GM12878 (cell line): Measurements from ENCODE around the gene BAZ1B. TPM values are rescaled to one million over a fixed set of nuclear protein-coding genes. Genes with fewer than 3 reads are reported as not detected.

ENCODE experiments used
- BCLAF1 ChIP-seq: fragments of 450-650 bp; IDR thresholded peaks from 2 replicates; pipeline ENCODE4 v1.6.1; 2017; ENCODE audit warnings: antibody characterized with exemption, mild to moderate bottlenecking, moderate library complexity
- CBX3 ChIP-seq: fragments of 200-600 bp; sonication (generic); IDR thresholded peaks from 2 replicates; pipeline ENCODE4 v1.6.1; 2016; ENCODE audit warnings: low read depth, borderline replicate concordance
- CHD1 ChIP-seq: IDR thresholded peaks from 2 replicates; pipeline ENCODE4 v1.6.1; 2012; ENCODE audit warnings: low read depth, low read length, improper control_type of control experiment
- CHD2 ChIP-seq: IDR thresholded peaks from 2 replicates; pipeline ENCODE4 v1.6.1; 2011; ENCODE audit warnings: low read depth, low read length, improper control_type of control experiment, borderline replicate concordance
- CREM ChIP-seq: IDR thresholded peaks from 2 replicates; pipeline ENCODE4 v1.6.1; 2014; ENCODE audit warnings: antibody characterized with exemption, low read depth
- DPF2 ChIP-seq: fragments of 450-650 bp; IDR thresholded peaks from 2 replicates; pipeline ENCODE4 v1.6.1; 2017; ENCODE audit warnings: mild to moderate bottlenecking
- E2F4 ChIP-seq: IDR thresholded peaks from 2 replicates; pipeline ENCODE4 v1.6.1; 2012; ENCODE audit warnings: low read depth, low read length, improper control_type of control experiment
- E4F1 ChIP-seq: fragments of 450-650 bp; IDR thresholded peaks from 2 replicates; pipeline ENCODE4 v1.6.1; 2018; ENCODE audit warnings: borderline replicate concordance, mild to moderate bottlenecking; ENCODE audit not compliant: partially characterized antibody
- FOS ChIP-seq: IDR thresholded peaks from 3 replicates; pipeline ENCODE4 v1.6.1; 2011; ENCODE audit warnings: borderline replicate concordance; ENCODE audit not compliant: insufficient read length; ENCODE audit errors: extremely low read depth
- FOXK2 ChIP-seq: fragments of 450-650 bp; IDR thresholded peaks from 2 replicates; pipeline ENCODE4 v1.6.1; 2017; ENCODE audit warnings: mild to moderate bottlenecking, moderate library complexity
- IKZF1 ChIP-seq: fragments of 450-650 bp; conservative IDR thresholded peaks from 2 replicates; pipeline ENCODE4 v1.6.1; 2017; ENCODE audit warnings: antibody characterized with exemption, mild to moderate bottlenecking
- LARP7 ChIP-seq: fragments of 450-650 bp; IDR thresholded peaks from 2 replicates; pipeline ENCODE4 v1.6.1; 2017; ENCODE audit warnings: mild to moderate bottlenecking
- MEF2B ChIP-seq: fragments of 450-650 bp; IDR thresholded peaks from 2 replicates; pipeline ENCODE4 v1.6.1; 2018; ENCODE audit warnings: mild to moderate bottlenecking, moderate library complexity; ENCODE audit not compliant: partially characterized antibody, poor library complexity, severe bottlenecking
- NR2C1 ChIP-seq: fragments of 450-650 bp; IDR thresholded peaks from 2 replicates; pipeline ENCODE4 v1.6.1; 2017; ENCODE audit warnings: antibody characterized with exemption, mild to moderate bottlenecking, moderate library complexity
- NR2C2 ChIP-seq: IDR thresholded peaks from 2 replicates; pipeline ENCODE4 v1.6.1; 2011; ENCODE audit warnings: borderline replicate concordance, low read depth; ENCODE audit not compliant: control insufficient read depth, insufficient read length
- NR2F1 ChIP-seq: fragments of 450-650 bp; conservative IDR thresholded peaks from 2 replicates; pipeline ENCODE4 v1.6.1; 2017; ENCODE audit warnings: mild to moderate bottlenecking
- RELB ChIP-seq: fragments of 450-650 bp; IDR thresholded peaks from 2 replicates; pipeline ENCODE4 v1.6.1; 2017; ENCODE audit warnings: low read depth, mild to moderate bottlenecking, moderate library complexity
- SPI1 ChIP-seq: IDR thresholded peaks from 2 replicates; pipeline ENCODE4 v1.6.1; 2011; ENCODE audit warnings: low read depth, mild to moderate bottlenecking, low read length, moderate library complexity, borderline replicate concordance; ENCODE audit not compliant: insufficient read depth
- SRF ChIP-seq, 2 experiments: IDR thresholded peaks; 2 replicates each; pipeline ENCODE4 v1.6.1; 2011; ENCODE audit warnings: low read depth in 2 of 2, low read length in 2 of 2, mild to moderate bottlenecking in 1 of 2, moderate library complexity in 1 of 2
- STAT3 ChIP-seq: IDR thresholded peaks from 2 replicates; pipeline ENCODE4 v1.6.1; 2011; ENCODE audit warnings: low read depth, low read length, improper control_type of control experiment
- ZZZ3 ChIP-seq: IDR thresholded peaks from 2 replicates; pipeline ENCODE4 v1.6.1; 2011; ENCODE audit warnings: low read depth; ENCODE audit not compliant: control insufficient read depth, insufficient read length
- polyA plus RNA-seq, 11 experiments: library from polyadenylated mRNA; depleted of rRNA in 4 of 11; unstranded in 6 of 11; stranded (reverse) in 5 of 11; fragments of >200 nt; fragmentation: Nextera tagmentation in 4 of 11; fragmentation: Illumina TruSeq in 1 of 11; extraction: Ambion mirVana in 4 of 11; extraction: Trizol in 1 of 11; gene quantifications; 1 replicate in 1 of 11; 2 replicates in 10 of 11; pipeline versions ENCODE4 v1.2.1 to v1.2.3, GENCODE V29; 2011 to 2016; ENCODE audit warnings: inconsistent platforms in 2 of 11, missing spikeins in 2 of 11, low read depth in 1 of 11
- total RNA-seq, 4 experiments: library from RNA; depleted of rRNA in 3 of 4; stranded (reverse); fragments of >200 nt in 3 of 4; fragmentation: Illumina TruSeq in 1 of 4; extraction: Trizol in 1 of 4; gene quantifications; 2 replicates each; pipeline versions ENCODE4 v1.2.1 to v1.2.3, GENCODE V29; 2013 to 2021

The BAZ1B gene
- total and polyA plus RNA-seq, 10 of the 15 experiments (the other 5 are each of a cell fraction or from before 2014, with no cell fraction given) = 14.0 to 77.4 (median 36.2) TPM

- no peak for TF ChIP-seq BCLAF1
- TF ChIP-seq CREM = no peak
- peak; percentile 69 for TF ChIP-seq IKZF1
- TF ChIP-seq NR2F1 = peak; percentile 87
- no peak for TF ChIP-seq CHD1
- 0 out of 2 replicates have a peak, but pooled peaks have one; percentile 19 for TF ChIP-seq CHD2
- TF ChIP-seq CBX3 = no peak
- no peak for TF ChIP-seq LARP7
- no peak for TF ChIP-seq FOXK2
- no peak for TF ChIP-seq NR2C2
- peak; percentile 63; the same call in 1 of the 2 replicates for TF ChIP-seq DPF2
- peak; percentile 14; the same call in 1 of the 2 replicates for TF ChIP-seq SPI1
- TF ChIP-seq RELB = peak; percentile 62; the same call in 1 of the 2 replicates
- no peak for TF ChIP-seq NR2C1
- TF ChIP-seq MEF2B = peak; percentile 91
- no peak for TF ChIP-seq SRF (IDR thresholded peaks at IDR 0.05; ENCODE audit: low read depth in 2 of 2, low read length in 2 of 2)
- no peak for TF ChIP-seq ZZZ3
- TF ChIP-seq STAT3 = no peak
- no peak for TF ChIP-seq E4F1
- no peak for TF ChIP-seq E2F4
- TF ChIP-seq FOS = no peak
Observed at GRCh38 chr7:73423519-73424488, 98.3 kb downstream of the BAZ1B start (continued).
